Panc1 (cell line): ENCODE measurements around the gene TMTC2. TPM values are rescaled to one million over a fixed set of nuclear protein-coding genes. Genes with fewer than 3 reads are reported as not detected.

Experiments
- ATAC-seq: fragments of 200-7000 bp; cut with Tn5 transposase; 2 replicates; pipeline ENCODE4 v1.9.1; 2020; ENCODE audit warnings: mild to moderate bottlenecking, moderate library complexity
- BruUV-seq: library from RNA; stranded (reverse); fragments of 400-500 nt; replicated peaks from 2 replicates; lab custom pipeline; 2021; lab: Mats Ljungman, UMichigan
- CTCF ChIA-PET: fragments of 300-600 bp; sonication (Branson Sonifier 250); formaldehyde crosslinking; loops from one replicate; lab custom pipeline; 2022; ENCODE audit warnings: antibody characterized with exemption; lab: Charles Lee
- POLR2A ChIA-PET: fragments of 300-600 bp; sonication (Branson Sonifier 250); formaldehyde crosslinking; loops from one replicate; lab custom pipeline; 2022; ENCODE audit warnings: antibody characterized with exemption; lab: Charles Lee
- DNase-seq: peaks from one replicate; pipeline ENCODE4 v3.0.0-alpha.2; 2010; ENCODE audit warnings: low read depth, low spot score
- H3K27ac ChIP-seq: 2 replicates; pipeline ENCODE4 v1.5.1; 2011; ENCODE audit warnings: mild to moderate bottlenecking, low read length, inconsistent platforms
- H3K27me3 ChIP-seq: fragments of 200-500 bp; sonication (Bioruptor generic); 2 replicates; pipeline ENCODE4 v1.6.0; 2014; ENCODE audit warnings: low read length, inconsistent platforms; ENCODE audit not compliant: control insufficient read depth, insufficient read depth
- H3K36me3 ChIP-seq: fragments of 200-500 bp; sonication (Bioruptor generic); 2 replicates; pipeline ENCODE4 v1.5.1; 2014; ENCODE audit warnings: inconsistent platforms, mild to moderate bottlenecking, low read length, moderate library complexity; ENCODE audit not compliant: control insufficient read depth, insufficient read depth
- H3K4me1 ChIP-seq: 2 replicates; pipeline ENCODE4 v1.5.1; 2011; ENCODE audit warnings: inconsistent platforms, mild to moderate bottlenecking, low read length, moderate library complexity; ENCODE audit not compliant: control insufficient read depth, insufficient read depth
- H3K4me3 ChIP-seq, 2 experiments: 2 replicates each; pipeline ENCODE4 v1.5.1; 2011 to 2012; ENCODE audit warnings: low read depth in 2 of 2, low read length in 2 of 2, mild to moderate bottlenecking in 2 of 2, inconsistent platforms in 1 of 2, moderate library complexity in 1 of 2
- H3K9me3 ChIP-seq: fragments of 200-500 bp; sonication (Bioruptor generic); 2 replicates; pipeline ENCODE4 v1.5.1; 2014; ENCODE audit warnings: low read depth, mild to moderate bottlenecking, inconsistent platforms, low read length, moderate library complexity; ENCODE audit not compliant: control insufficient read depth, insufficient read depth
- POLR2AphosphoS5 ChIP-seq: IDR thresholded peaks from 2 replicates; pipeline ENCODE4 v1.6.1; 2012; ENCODE audit warnings: mild to moderate bottlenecking, low read depth, low read length, moderate library complexity
- SIN3A ChIP-seq: IDR thresholded peaks from 2 replicates; pipeline ENCODE4 v1.6.1; 2012; ENCODE audit warnings: low read depth, mild to moderate bottlenecking, low read length, moderate library complexity, borderline replicate concordance; ENCODE audit not compliant: insufficient read depth
- TCF7L2 ChIP-seq: IDR thresholded peaks from 2 replicates; pipeline ENCODE4 v1.6.1; 2011; ENCODE audit warnings: mild to moderate bottlenecking, low read depth, low read length, inconsistent platforms
- in situ Hi-C: cut with HindIII; loops from 2 replicates; pipeline ENCODE4 v1.10.0; 2016; ENCODE audit warnings: low sequenced_read_pairs, low pct_unique_long_range_greater_than_20kb
- intact Hi-C: fragments of 100-400 bp; cut with micrococcal nuclease; formaldehyde crosslinking; loops from one replicate; pipeline ENCODE4 v1.10.0; 2022; ENCODE audit not compliant: unreplicated experiment
- total RNA-seq: library from RNA; stranded (reverse); gene quantifications from one replicate; pipeline ENCODE4 v1.2.1, GENCODE V29; 2021; ENCODE audit not compliant: unreplicated experiment
- TF ChIP-seq, protein P1 (sequence below), 2 experiments: IDR thresholded peaks; 2 replicates each; pipeline ENCODE4 v1.6.1; 2011 to 2012; ENCODE audit warnings: low read depth in 2 of 2, control low read depth in 1 of 2, low read length in 1 of 2, mild to moderate bottlenecking in 1 of 2, moderate library complexity in 1 of 2; ENCODE audit not compliant: insufficient read depth in 1 of 2
- TF ChIP-seq, protein P2 (sequence below): fragments of 450-650 bp; IDR thresholded peaks from 2 replicates; pipeline ENCODE4 v1.5.1; 2017; ENCODE audit warnings: mild to moderate bottlenecking

The TMTC2 gene
- total RNA-seq, 1 experiment from 2014 or later, result 5.7 TPM

DNA sequence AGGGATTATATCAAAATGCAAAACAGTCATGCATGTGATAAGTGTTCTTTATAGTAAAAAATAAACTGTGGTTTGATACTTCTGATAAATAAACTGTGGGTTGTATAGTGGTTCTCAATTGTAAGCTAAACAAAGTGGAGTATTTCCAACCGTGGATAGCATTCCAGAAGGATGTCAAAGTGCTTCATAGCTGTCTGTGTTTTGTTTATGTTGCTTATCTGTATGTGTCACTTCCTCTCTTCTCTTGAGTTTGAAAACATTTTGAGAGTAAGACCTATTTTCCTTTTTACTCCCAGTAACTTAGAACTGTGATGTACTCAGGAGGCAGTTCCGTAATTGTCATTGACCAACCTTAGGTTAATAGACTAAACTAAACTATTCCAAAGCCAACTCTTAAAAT, 415.8 kb downstream of the TMTC2 start:
- ATAC-seq (no peak), DNase-seq (no peak)
- no peaks in the 10 kb centered on the region for H3K36me3 ChIP-seq
- ChIA-PET POLR2A (no interaction called here), CTCF (no interaction called here)
- no TSS peak for BruUV-seq
- no peak overlapping the region for H3K27ac ChIP-seq
- H3K27me3 ChIP-seq, result no peaks in the 10 kb centered on the region
- intact Hi-C loops, result no loop called here
- in situ Hi-C loops, result no loop called here
- H3K4me3 ChIP-seq, result no peak overlapping the region
- no peaks in the 10 kb centered on the region; the same call in 1 of the 2 replicates for H3K9me3 ChIP-seq
- no peaks in the 10 kb centered on the region for H3K4me1 ChIP-seq
- TF ChIP-seq, protein P1, sequence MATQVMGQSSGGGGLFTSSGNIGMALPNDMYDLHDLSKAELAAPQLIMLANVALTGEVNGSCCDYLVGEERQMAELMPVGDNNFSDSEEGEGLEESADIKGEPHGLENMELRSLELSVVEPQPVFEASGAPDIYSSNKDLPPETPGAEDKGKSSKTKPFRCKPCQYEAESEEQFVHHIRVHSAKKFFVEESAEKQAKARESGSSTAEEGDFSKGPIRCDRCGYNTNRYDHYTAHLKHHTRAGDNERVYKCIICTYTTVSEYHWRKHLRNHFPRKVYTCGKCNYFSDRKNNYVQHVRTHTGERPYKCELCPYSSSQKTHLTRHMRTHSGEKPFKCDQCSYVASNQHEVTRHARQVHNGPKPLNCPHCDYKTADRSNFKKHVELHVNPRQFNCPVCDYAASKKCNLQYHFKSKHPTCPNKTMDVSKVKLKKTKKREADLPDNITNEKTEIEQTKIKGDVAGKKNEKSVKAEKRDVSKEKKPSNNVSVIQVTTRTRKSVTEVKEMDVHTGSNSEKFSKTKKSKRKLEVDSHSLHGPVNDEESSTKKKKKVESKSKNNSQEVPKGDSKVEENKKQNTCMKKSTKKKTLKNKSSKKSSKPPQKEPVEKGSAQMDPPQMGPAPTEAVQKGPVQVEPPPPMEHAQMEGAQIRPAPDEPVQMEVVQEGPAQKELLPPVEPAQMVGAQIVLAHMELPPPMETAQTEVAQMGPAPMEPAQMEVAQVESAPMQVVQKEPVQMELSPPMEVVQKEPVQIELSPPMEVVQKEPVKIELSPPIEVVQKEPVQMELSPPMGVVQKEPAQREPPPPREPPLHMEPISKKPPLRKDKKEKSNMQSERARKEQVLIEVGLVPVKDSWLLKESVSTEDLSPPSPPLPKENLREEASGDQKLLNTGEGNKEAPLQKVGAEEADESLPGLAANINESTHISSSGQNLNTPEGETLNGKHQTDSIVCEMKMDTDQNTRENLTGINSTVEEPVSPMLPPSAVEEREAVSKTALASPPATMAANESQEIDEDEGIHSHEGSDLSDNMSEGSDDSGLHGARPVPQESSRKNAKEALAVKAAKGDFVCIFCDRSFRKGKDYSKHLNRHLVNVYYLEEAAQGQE (IDR thresholded peaks at IDR 0.05; ENCODE audit: insufficient read depth in 1 of 2, low read depth in 2 of 2, low read length in 1 of 2), result no peak
- TF ChIP-seq SIN3A, result no peak
- no peak for TF ChIP-seq TCF7L2
- TF ChIP-seq, protein P2, sequence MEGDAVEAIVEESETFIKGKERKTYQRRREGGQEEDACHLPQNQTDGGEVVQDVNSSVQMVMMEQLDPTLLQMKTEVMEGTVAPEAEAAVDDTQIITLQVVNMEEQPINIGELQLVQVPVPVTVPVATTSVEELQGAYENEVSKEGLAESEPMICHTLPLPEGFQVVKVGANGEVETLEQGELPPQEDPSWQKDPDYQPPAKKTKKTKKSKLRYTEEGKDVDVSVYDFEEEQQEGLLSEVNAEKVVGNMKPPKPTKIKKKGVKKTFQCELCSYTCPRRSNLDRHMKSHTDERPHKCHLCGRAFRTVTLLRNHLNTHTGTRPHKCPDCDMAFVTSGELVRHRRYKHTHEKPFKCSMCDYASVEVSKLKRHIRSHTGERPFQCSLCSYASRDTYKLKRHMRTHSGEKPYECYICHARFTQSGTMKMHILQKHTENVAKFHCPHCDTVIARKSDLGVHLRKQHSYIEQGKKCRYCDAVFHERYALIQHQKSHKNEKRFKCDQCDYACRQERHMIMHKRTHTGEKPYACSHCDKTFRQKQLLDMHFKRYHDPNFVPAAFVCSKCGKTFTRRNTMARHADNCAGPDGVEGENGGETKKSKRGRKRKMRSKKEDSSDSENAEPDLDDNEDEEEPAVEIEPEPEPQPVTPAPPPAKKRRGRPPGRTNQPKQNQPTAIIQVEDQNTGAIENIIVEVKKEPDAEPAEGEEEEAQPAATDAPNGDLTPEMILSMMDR, result no peak
- TF ChIP-seq POLR2AphosphoS5, result no peak

DNA sequence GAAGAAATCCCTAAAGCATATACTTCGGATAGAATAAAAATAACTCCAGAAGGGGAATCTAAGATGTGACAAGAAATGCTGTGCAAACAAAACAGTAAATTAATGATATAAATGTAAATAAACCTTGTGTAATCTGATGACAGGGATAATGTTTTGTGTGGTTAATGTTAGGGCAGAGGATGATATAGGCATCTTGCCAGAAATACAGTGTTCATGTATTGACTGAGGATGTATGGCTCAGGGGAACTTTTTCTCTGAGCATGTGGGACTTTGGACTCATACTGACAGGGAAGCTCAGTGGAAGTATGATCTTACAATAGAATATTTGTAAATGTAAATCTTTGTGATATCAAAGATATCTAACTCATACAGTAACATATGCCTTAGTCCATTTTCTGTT, 420.2 kb downstream of the TMTC2 start:
- BruUV-seq, result no TSS peak
- in situ Hi-C loops, result no loop called here
- Histone ChIP-seq H3K4me1 (no peaks in the 10 kb centered on the region), H3K27ac (no peak overlapping the region), H3K36me3 (no peaks in the 10 kb centered on the region), H3K27me3 (no peaks in the 10 kb centered on the region), H3K9me3 (no peaks in the 10 kb centered on the region), H3K4me3 (no peak overlapping the region)
- CTCF ChIA-PET, result no interaction called here
- no peak for DNase-seq
- POLR2A ChIA-PET, result no interaction called here
- intact Hi-C loops, result no loop called here
- no peak for ATAC-seq
- no peak for TF ChIP-seq POLR2AphosphoS5
- TF ChIP-seq SIN3A, result no peak

DNA sequence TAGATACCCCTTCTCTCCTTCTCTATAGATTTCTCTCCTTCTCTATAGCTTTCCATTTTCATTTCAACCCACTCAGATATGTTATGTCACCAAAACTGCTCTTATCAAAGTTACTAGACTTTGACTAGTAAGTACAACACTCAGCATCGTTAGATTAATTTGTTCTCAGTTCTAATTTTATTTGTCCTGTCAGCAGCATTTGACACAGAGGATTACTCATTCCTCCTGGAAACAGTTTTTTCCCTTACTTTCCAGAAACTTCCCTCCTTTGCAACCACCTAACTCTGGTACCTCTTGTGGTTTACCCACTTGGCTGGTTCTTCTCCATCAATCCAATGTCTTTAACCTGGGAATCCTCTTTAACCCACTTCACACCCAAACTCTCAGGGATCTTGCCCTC, 423.7 kb downstream of the TMTC2 start:
- ATAC-seq, result no peak
- H3K27me3 ChIP-seq, result no peaks in the 10 kb centered on the region
- no peak overlapping the region for H3K4me3 ChIP-seq
- intact Hi-C loops, result no loop called here
- no peak for DNase-seq
- CTCF ChIA-PET, result no interaction called here
- no peaks in the 10 kb centered on the region for H3K4me1 ChIP-seq
- H3K9me3 ChIP-seq, result no peaks in the 10 kb centered on the region
- no peaks in the 10 kb centered on the region for H3K36me3 ChIP-seq
- no peak overlapping the region for H3K27ac ChIP-seq
- in situ Hi-C loops, result no loop called here
- no TSS peak for BruUV-seq
- TF ChIP-seq, protein P1 (IDR thresholded peaks at IDR 0.05; ENCODE audit: insufficient read depth in 1 of 2, low read depth in 2 of 2, low read length in 1 of 2), result no peak
- POLR2A ChIA-PET, result no interaction called here
